Neural progenitor cell (in vitro differentiated cells): ENCODE data around the gene KDM3B. TPM values are rescaled to one million over a fixed set of nuclear protein-coding genes. Genes with fewer than 3 reads are reported as not detected.

Experiments used
- DNase-seq: peaks from one replicate; pipeline ENCODE4 v3.0.0-alpha.2; 2016; ENCODE audit warnings: low spot score
- H2AFZ ChIP-seq: fragments of 200-600 bp; sonication (generic); replicated peaks from 2 replicates; pipeline ENCODE4 v1.6.1; 2016; ENCODE audit warnings: antibody characterized with exemption
- H3F3A ChIP-seq: fragments of 200-600 bp; sonication (generic); 2 replicates; pipeline ENCODE4 v1.6.1; 2016; ENCODE audit warnings: antibody characterized with exemption, low read depth
- H3K27ac ChIP-seq: fragments of 200-600 bp; sonication (generic); 2 replicates; pipeline ENCODE4 v1.5.1; 2016; ENCODE audit warnings: mild to moderate bottlenecking
- H3K27me3 ChIP-seq: fragments of 200-600 bp; sonication (generic); 2 replicates; pipeline ENCODE4 v1.6.1; 2016; ENCODE audit warnings: mild to moderate bottlenecking, moderate library complexity
- H3K36me3 ChIP-seq: fragments of 200-600 bp; sonication (generic); 2 replicates; pipeline ENCODE4 v1.5.1; 2016
- H3K4me1 ChIP-seq: fragments of 200-600 bp; sonication (generic); 2 replicates; pipeline ENCODE4 v1.6.1; 2016; ENCODE audit warnings: mixed run types
- H3K4me2 ChIP-seq: fragments of 200-600 bp; sonication (generic); 2 replicates; pipeline ENCODE4 v1.6.1; 2016
- H3K4me3 ChIP-seq: fragments of 200-600 bp; sonication (generic); 2 replicates; pipeline ENCODE4 v1.5.1; 2016
- H3K79me2 ChIP-seq: fragments of 200-600 bp; sonication (generic); 2 replicates; pipeline ENCODE4 v1.6.1; 2016; ENCODE audit warnings: low read depth
- H3K9ac ChIP-seq: fragments of 200-600 bp; sonication (generic); 2 replicates; pipeline ENCODE4 v1.6.1; 2016
- H3K9me3 ChIP-seq: fragments of 200-600 bp; sonication (generic); 2 replicates; pipeline ENCODE4 v1.5.1; 2016; ENCODE audit warnings: low read depth
- H4K20me1 ChIP-seq: fragments of 200-600 bp; sonication (generic); 2 replicates; pipeline ENCODE4 v1.6.1; 2016; ENCODE audit warnings: low read depth
- H3K27ac Mint-ChIP-seq: 3 replicates; pipeline ENCODE4 v1.8.0; 2021; ENCODE audit warnings: mixed read lengths
- H3K27me3 Mint-ChIP-seq: 2 replicates; pipeline ENCODE4 v1.8.0; 2022; ENCODE audit warnings: low read depth, mild to moderate bottlenecking, inconsistent platforms, moderate library complexity, mixed read lengths; ENCODE audit not compliant: insufficient read depth
- H3K36me3 Mint-ChIP-seq: 3 replicates; pipeline ENCODE4 v1.8.0; 2021; ENCODE audit warnings: mixed read lengths
- H3K4me1 Mint-ChIP-seq: 3 replicates; pipeline ENCODE4 v1.8.0; 2021; ENCODE audit warnings: mixed read lengths
- H3K4me3 Mint-ChIP-seq: 3 replicates; pipeline ENCODE4 v1.8.0; 2021; ENCODE audit warnings: mild to moderate bottlenecking, moderate library complexity, mixed read lengths
- H3K9me3 Mint-ChIP-seq: 3 replicates; pipeline ENCODE4 v1.8.0; 2020; ENCODE audit warnings: mixed read lengths
- CTCF ChIP-seq: fragments of 200-600 bp; sonication (generic); IDR thresholded peaks from 2 replicates; pipeline ENCODE4 v1.5.1; 2017; ENCODE audit warnings: antibody characterized with exemption, mild to moderate bottlenecking
- EZH2 ChIP-seq: fragments of 200-600 bp; sonication (generic); IDR thresholded peaks from 2 replicates; pipeline ENCODE4 v1.6.1; 2017; ENCODE audit warnings: antibody characterized with exemption, mild to moderate bottlenecking, moderate library complexity
- EZH2phosphoT487 ChIP-seq: fragments of 200-600 bp; sonication (generic); IDR thresholded peaks from 2 replicates; pipeline ENCODE4 v1.6.1; 2017; ENCODE audit warnings: antibody characterized with exemption
- total RNA-seq: library from RNA; depleted of rRNA; stranded (reverse); fragments of >200 nt; gene quantifications from 2 replicates; pipeline ENCODE4 v1.2.3, GENCODE V29; 2015; ENCODE audit warnings: low replicate concordance

The KDM3B gene
- total RNA-seq, 1 donor from 2014 or later = 136 TPM

DNA sequence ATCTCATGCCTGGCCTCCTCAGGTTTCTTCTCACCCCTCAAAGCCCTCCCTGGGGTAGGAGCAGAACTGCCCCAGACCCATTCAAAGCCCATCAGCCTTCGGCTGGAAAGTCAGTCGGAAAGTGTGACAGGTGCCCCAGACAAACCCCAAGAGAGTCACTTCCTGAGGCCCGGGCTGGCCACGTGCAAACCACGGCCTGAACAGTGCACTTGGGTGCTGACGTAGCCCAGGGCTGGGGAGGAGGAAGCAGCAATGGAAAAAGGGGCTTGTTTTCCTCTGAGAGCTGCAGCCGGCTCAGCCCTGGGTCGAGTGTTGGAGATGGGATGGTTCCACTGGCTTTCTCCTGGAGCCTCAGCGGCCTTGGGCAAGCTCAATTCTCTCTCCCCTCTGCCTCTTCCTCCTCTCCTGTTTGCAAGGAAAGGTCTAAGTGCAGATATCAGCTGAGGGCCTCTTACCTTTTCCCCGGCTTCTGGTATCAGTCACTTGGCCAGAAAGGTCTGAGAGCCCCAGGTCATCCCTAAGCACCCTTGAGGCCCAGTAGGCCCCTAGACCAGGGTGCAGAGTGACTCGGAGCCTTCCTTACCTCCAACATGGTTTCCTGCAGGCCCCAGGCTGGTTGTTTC is 106.9 kb downstream of the KDM3B start:
- TF ChIP-seq EZH2 = no peak
- no peak for TF ChIP-seq EZH2phosphoT487
- Mint-ChIP-seq H3K36me3 (no peaks in the 10 kb centered on the region), H3K4me3 (no peak overlapping the region), H3K27ac (no peak overlapping the region), H3K4me1 (peaks cover 31% of the 10 kb centered on the region), H3K9me3 (no peaks in the 10 kb centered on the region), H3K27me3 (peaks cover 11% of the 10 kb centered on the region)
- DNase-seq = no peak
- peaks cover 17% of the 10 kb centered on the region for H3F3A ChIP-seq
- no peak overlapping the region for H3K4me3 ChIP-seq
- peaks cover 18% of the 10 kb centered on the region for H3K4me1 ChIP-seq
- no peaks in the 10 kb centered on the region for H3K36me3 ChIP-seq
- H4K20me1 ChIP-seq = no peaks in the 10 kb centered on the region
- no peaks in the 10 kb centered on the region for H3K9me3 ChIP-seq
- H3K4me2 ChIP-seq = no peak overlapping the region
- H3K27me3 ChIP-seq = no peaks in the 10 kb centered on the region
- H2AFZ ChIP-seq = no peak overlapping the region
- no peaks in the 10 kb centered on the region for H3K79me2 ChIP-seq
- no peak overlapping the region for H3K9ac ChIP-seq
- H3K27ac ChIP-seq = no peak overlapping the region

DNA sequence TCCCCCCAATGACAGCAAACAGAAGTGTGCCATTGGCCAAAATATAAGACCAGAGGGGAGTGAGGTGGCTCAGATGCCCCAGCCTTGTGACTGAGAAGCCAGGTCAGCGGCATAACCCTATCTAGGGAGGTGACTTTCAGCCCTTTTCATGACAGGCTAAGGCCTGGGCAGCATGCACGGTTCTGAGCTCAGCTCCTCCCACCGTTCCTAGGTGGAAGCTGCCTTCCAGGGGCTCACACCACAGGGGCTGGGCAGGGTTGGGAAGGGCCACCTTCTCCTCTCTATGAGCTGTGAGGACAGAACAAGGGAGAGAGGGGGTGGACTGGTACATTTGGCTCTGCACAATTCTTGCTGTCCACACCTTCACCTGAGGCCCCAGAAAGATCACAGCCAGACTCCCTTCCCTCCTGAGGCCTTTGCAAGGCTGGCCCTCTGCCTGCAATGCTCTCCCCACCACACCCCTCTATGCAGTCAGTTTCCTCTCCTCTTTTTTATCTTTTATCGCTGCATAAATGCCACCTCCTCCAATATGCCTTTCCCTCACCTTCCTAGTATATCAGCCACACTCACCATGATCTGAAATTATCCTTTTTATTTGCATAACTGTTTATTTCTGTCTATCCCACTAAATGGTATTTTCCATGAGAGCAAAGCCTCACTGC is 107.7 kb downstream of the KDM3B start:
- H4K20me1 ChIP-seq = no peaks in the 10 kb centered on the region
- Mint-ChIP-seq H3K4me3 (no peak overlapping the region), H3K27ac (peak overlapping the region; percentile 6), H3K4me1 (peaks cover 26% of the 10 kb centered on the region), H3K27me3 (peaks cover 11% of the 10 kb centered on the region), H3K36me3 (no peaks in the 10 kb centered on the region), H3K9me3 (no peaks in the 10 kb centered on the region)
- no peak overlapping the region for H2AFZ ChIP-seq
- no peak overlapping the region for H3K4me2 ChIP-seq
- no peaks in the 10 kb centered on the region for H3K36me3 ChIP-seq
- no peak overlapping the region for H3K4me3 ChIP-seq
- TF ChIP-seq CTCF = no peak
- TF ChIP-seq EZH2 = no peak
- TF ChIP-seq EZH2phosphoT487 = no peak
- peaks cover 15% of the 10 kb centered on the region for H3K4me1 ChIP-seq
- no peak overlapping the region for H3K9ac ChIP-seq
- peaks cover 20% of the 10 kb centered on the region for H3F3A ChIP-seq
- H3K79me2 ChIP-seq = no peaks in the 10 kb centered on the region
- H3K27me3 ChIP-seq = no peaks in the 10 kb centered on the region
- no peak overlapping the region for H3K27ac ChIP-seq
- DNase-seq = no peak
- no peaks in the 10 kb centered on the region for H3K9me3 ChIP-seq

DNA sequence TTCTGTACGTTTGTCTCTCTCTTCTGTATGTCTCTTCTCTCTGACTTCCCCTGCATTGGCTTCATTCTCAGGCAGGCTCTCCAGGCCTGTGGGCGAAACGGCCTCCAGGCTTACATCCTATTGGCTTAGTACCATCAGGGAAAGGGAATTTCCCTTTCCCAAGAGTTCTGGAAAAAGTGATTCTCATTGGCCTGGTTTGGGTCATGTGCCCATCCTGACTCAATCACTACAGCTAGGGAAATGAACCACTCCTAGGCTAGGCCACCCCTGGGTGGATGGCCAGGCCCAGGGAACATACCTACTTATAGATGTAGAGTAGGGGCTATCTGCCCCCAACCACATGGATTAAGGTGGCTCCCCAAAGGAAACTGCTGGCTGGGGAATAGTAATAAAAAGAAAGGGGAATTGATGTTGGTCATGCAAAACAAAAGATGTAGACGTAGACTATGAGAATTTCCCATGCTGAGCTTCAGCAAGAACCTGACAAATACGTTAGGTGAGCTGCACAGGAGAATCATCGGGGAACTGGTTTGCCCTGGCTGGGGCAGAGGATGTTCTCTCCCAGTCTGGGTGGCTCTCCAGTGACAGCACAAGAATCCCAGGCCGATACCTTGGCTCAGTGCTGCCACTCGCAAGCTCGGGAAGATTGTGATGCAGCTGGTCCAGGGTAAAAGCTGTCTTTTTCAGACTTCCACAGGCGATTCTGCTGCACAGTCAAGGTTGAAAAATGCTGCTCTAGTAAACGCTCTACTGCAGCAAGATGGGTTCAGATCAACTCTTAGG is 109.0 kb downstream of the KDM3B start:
- H3K79me2 ChIP-seq = peaks cover 8% of the 10 kb centered on the region
- H3K27ac ChIP-seq = no peak overlapping the region
- H3F3A ChIP-seq = peaks cover 26% of the 10 kb centered on the region
- Mint-ChIP-seq H3K4me3 (peak overlapping the region; percentile 57), H3K36me3 (peaks cover 1% of the 10 kb centered on the region), H3K9me3 (no peaks in the 10 kb centered on the region), H3K27ac (no peak overlapping the region), H3K4me1 (peaks cover 19% of the 10 kb centered on the region), H3K27me3 (peaks cover 13% of the 10 kb centered on the region)
- no peak overlapping the region for H3K4me3 ChIP-seq
- no peak overlapping the region for H3K9ac ChIP-seq
- no peak overlapping the region for H2AFZ ChIP-seq
- no peaks in the 10 kb centered on the region for H3K9me3 ChIP-seq
- H3K4me1 ChIP-seq = peaks cover 16% of the 10 kb centered on the region
- TF ChIP-seq EZH2 = no peak
- TF ChIP-seq EZH2phosphoT487 = no peak
- no peak for TF ChIP-seq CTCF
- no peak for DNase-seq
- no peaks in the 10 kb centered on the region for H3K36me3 ChIP-seq
- no peak overlapping the region for H3K4me2 ChIP-seq
- H4K20me1 ChIP-seq = peaks cover 11% of the 10 kb centered on the region
- peaks cover 12% of the 10 kb centered on the region for H3K27me3 ChIP-seq
